NCI-H1694 treated with DMSO at 0.1 percent for 48 hours (cell line): ENCODE results near the gene NFASC.
A peak's percentile ranks its signal among the peaks of the same experiment; 100 is the strongest.

Source experiments
- DNase-seq: peaks from one replicate; lab custom pipeline; 2025; lab: John Stamatoyannopoulos, UW

Gene NFASC

GRCh38 chr1:205041998-205042910 lies 171.6 kb downstream of the NFASC start:
- peak; percentile 53 for DNase-seq

DNA sequence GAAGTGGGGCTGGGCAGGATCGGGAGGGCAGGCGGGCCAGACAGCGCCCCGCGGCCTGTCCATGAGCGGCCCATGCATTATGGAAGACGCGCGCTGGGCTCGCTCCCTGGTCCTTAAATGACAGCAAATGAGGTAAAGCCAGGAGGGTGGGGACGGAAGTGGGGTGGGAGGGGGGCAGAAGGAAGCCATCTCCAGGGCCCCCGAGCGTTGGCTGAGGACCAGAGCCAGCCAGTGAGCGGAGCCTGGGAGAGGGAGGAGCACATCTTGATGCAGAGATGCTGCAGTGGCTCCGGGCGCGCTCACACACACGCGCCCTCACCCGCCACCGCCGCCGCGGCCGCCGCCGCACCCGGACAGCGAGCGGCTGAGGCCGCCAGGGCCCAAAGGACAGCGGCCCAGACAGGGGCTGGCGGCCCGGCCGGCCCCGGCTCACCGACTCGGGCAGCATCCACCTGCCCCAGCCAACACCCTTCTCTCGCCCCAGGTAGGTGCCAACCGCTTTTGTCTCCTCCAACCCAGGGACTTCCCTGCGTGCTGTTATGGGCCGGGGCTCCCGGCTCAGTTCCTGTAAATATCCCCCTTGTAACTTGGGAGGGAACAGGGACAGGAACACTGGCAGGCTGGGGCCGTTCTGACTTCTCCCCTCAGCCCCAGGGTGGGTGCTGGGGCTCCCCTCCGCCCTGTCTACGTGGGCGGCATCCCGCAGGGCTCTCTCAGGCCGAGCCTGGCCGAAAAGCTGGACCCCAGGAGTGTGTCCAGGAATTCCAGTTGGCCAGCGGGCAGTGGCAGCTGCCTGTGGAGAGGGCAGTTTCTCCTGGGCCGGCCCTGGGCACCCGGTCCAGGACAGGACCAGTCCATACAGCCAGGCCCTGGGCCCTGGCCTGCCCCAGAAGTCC lies 172.5 kb downstream of the NFASC start, which contains the start of gene CNTN2:
Gene CNTN2, plus strand, starts transcription at position 302 of the 896 bp plus-strand sequence. CDS start 9,974 bp downstream, outside the sequence.
- DNase-seq = peak; percentile 86

DNA sequence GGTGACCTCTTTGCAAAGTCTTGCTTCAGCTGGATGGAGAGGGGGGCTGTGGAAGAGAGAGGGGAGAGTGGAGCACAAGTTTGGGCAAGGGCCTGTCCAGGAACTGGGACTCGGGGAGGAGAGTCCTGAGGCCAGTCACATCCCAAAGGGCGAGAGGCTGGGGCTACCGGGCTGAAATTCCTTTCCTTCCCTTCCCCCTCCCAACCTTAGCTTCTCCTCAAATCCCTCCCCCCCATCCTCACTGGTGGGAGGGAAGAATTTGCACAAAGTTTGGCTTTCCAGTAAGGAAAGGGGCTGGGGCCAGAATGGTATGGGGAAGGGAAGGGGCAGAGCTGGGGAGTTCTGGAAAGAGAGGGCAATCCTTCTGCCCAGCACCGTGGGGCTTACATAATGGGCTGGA lies 173.2 kb downstream of the NFASC start:
- DNase-seq = no peak

DNA sequence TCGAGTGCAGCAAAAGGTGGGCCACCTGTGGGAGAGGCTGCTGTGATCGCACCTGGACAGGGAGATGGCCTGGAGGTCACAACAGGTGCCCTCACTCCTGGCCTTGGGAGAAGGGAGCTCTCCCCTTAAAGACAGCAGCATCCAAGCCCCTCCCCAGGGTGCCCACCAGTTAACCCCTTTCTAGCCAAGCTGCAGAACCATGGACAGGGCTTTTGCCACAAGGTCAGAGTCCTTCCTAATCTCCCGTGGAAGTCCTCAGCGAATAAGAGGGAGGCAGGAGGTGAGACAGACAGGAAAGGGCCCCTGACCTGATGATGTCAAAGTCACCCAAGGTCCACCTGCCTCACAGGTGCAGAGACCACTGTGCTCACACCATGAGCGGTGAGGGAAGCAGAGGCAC lies 174.1 kb downstream of the NFASC start:
- no peak for DNase-seq

- no peak for DNase-seq
These were observed 174.5 kb downstream of the NFASC start for GRCh38 chr1:205045146-205045545.

- DNase-seq = no peak
These were observed 176.2 kb downstream of the NFASC start for GRCh38 chr1:205046870-205047269.

DNA sequence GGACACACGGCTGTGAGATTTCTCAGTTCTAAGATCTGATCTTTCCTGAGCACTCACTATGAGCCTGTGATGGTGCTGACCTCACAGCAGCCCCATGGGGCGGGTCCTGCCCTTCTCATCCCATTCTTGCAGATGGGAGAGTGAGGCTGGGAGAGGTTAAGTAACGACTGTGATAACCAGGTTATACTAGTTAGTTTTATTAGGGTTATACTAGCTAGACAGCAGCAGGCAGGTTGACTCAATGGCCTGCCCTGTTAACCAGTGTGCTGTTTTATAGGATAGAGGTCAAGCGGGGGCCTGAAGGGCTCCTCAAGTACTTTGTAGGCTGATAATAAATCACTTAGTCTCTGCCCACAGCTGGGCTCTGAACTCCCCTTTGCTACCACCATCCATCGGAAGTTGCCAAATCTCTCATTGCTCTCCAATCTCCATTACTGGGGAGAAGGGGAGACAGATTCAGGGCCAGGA lies 177.1 kb downstream of the NFASC start:
- DNase-seq = no peak

GRCh38 chr1:205048382-205048781 lies 177.7 kb downstream of the NFASC start:
- peak; percentile 78 for DNase-seq

DNA sequence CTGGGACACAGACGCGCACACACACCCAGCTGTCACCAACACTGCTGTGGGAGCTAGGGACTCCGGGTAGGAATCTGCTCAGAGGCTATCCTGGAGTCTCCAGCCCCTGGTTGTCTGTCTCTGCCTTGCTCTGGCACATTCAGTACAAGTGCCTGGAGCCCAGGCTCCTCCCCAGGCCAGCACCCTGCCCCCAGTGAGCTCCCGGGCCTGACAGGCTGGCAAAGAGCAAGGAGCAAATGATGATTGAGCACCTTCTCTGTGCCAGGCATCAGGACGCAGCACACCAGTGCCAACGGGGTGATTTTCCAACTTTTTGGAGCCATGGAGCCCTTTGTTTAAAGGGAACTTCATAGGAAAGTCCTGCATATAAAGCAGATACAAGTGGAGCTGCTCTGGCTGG lies 178.8 kb downstream of the NFASC start:
- no peak for DNase-seq

DNA sequence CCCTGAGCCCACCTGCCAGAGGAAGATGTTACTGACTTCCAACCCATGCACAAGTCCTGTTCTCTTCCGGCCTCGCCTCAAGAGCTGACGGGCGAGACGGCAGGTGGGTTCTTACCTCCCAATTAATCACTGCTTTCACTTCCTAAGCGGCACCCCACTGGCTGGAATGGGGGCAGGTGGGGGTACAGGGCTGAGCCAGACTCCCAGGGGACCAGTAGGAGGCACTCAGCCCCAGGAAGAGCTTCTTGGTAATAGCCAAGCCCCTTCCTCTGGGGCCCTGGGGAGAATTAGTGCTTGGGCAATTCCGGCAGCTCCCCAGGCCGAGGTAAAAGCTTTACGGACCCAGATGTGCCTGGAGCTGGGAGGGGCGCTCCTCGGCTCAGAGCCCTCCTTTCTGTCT lies 182.0 kb downstream of the NFASC start:
- no peak for DNase-seq

- DNase-seq = no peak
These were observed 182.6 kb downstream of the NFASC start for GRCh38 chr1:205053296-205053695.

DNA sequence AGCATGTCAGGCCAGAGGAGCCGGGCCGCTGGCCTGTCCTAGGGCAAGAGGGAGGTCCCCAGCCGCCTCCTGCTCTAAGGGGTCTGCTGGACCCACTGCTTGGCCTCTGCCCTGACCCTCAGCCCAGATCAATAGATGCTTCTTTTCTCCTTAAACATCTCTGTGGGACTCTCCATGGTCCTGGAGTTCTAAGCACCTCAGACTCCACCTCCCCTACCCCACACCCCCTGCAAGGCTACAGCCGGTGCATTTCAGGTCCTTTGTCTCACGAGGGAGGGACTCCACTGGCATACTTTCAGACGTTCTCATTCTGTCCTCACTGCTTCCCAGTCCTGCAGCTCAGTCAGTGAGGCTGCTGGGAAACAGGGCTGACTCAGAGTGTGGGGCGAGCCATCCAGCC lies 183.4 kb downstream of the NFASC start:
- DNase-seq = no peak

- DNase-seq = no peak
These were observed 185.5 kb downstream of the NFASC start for GRCh38 chr1:205056188-205056611.

GRCh38 chr1:205056956-205057568 lies 186.4 kb downstream of the NFASC start:
- DNase-seq = no peak

GRCh38 chr1:205057808-205058575 lies 187.3 kb downstream of the NFASC start:
- DNase-seq = no peak

DNA sequence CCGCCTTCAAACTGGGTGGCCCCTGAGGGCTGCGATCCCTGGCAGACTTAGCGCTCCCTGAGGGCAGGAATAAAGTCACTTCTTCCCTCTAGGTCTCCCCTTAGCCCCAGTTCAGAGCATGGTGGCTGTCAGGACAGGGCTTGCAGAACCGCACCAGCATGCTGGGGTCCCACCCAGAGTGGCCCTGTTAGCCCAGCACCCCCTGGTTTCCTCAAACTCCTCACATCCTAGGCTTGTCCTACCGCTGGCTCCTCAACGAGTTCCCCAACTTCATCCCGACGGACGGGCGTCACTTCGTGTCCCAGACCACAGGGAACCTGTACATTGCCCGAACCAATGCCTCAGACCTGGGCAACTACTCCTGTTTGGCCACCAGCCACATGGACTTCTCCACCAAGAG lies 188.2 kb downstream of the NFASC start:
- DNase-seq = no peak

GRCh38 chr1:205059660-205060059 lies 189.0 kb downstream of the NFASC start:
- no peak for DNase-seq

DNA sequence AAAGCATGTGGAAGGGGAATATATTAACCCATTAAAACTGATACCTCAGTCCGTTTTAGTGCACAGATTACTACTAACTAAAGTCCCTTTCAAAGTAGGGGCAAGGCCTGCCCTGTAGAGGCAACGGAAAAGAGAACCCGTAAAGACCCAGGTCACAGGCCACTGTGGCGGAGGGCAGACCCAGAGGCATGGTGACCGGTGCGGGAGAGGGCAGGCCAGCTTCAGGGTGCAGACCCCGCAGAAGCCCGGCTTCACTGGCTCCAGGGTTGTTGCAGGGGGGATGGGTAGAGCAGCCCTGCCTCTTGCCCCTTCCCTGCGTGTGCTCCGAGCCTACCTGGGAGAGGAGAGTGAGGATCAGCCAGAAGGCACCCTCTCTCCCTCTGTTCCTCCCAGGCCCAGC lies 190.1 kb downstream of the NFASC start:
- DNase-seq = no peak

GRCh38 chr1:205061227-205061626 lies 190.6 kb downstream of the NFASC start:
- no peak for DNase-seq

DNA sequence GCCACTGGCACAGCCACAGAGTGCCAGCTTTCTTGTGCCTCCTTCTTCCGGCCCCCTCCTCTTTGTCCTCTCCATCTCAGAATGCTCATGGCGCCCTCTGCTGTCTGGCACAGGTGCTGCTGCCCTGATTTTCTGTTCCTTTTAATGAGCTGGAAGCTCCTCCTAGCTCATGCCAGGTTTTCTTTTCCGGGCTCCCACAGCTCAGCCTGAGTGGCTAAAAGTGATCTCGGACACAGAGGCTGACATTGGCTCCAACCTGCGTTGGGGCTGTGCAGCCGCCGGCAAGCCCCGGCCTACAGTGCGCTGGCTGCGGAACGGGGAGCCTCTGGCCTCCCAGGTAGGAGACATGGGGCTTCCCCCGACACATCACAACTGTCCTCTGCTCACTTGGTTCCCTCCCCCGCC lies 191.0 kb downstream of the NFASC start:
- peak; percentile 79 for DNase-seq

GRCh38 chr1:205062319-205062718 lies 191.7 kb downstream of the NFASC start:
- no peak for DNase-seq
